Fibroblast of mammary gland (primary cell): ENCODE data around the gene RESP18.

Source experiments
- DNase-seq: peaks from one replicate; pipeline ENCODE4 v3.0.0-alpha.2; 2010; ENCODE audit warnings: low read depth
- H3K4me3 ChIP-seq: 2 replicates; pipeline ENCODE4 v1.5.1; 2011; ENCODE audit warnings: low read depth, mild to moderate bottlenecking, low read length, moderate library complexity; ENCODE audit not compliant: control insufficient read depth
- TF ChIP-seq, protein P1 (sequence below): conservative IDR thresholded peaks from 2 replicates; pipeline ENCODE4 v1.5.1; 2011; ENCODE audit warnings: low read depth, low read length, inconsistent platforms; ENCODE audit not compliant: control insufficient read depth, insufficient read depth

The RESP18 gene

GRCh38 chr2:219278655-219279150 lies 53.8 kb downstream of the RESP18 start:
- DNase-seq, result no peak
- TF ChIP-seq, protein P1, sequence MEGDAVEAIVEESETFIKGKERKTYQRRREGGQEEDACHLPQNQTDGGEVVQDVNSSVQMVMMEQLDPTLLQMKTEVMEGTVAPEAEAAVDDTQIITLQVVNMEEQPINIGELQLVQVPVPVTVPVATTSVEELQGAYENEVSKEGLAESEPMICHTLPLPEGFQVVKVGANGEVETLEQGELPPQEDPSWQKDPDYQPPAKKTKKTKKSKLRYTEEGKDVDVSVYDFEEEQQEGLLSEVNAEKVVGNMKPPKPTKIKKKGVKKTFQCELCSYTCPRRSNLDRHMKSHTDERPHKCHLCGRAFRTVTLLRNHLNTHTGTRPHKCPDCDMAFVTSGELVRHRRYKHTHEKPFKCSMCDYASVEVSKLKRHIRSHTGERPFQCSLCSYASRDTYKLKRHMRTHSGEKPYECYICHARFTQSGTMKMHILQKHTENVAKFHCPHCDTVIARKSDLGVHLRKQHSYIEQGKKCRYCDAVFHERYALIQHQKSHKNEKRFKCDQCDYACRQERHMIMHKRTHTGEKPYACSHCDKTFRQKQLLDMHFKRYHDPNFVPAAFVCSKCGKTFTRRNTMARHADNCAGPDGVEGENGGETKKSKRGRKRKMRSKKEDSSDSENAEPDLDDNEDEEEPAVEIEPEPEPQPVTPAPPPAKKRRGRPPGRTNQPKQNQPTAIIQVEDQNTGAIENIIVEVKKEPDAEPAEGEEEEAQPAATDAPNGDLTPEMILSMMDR, result no peak
- no peak overlapping the region for H3K4me3 ChIP-seq

DNA sequence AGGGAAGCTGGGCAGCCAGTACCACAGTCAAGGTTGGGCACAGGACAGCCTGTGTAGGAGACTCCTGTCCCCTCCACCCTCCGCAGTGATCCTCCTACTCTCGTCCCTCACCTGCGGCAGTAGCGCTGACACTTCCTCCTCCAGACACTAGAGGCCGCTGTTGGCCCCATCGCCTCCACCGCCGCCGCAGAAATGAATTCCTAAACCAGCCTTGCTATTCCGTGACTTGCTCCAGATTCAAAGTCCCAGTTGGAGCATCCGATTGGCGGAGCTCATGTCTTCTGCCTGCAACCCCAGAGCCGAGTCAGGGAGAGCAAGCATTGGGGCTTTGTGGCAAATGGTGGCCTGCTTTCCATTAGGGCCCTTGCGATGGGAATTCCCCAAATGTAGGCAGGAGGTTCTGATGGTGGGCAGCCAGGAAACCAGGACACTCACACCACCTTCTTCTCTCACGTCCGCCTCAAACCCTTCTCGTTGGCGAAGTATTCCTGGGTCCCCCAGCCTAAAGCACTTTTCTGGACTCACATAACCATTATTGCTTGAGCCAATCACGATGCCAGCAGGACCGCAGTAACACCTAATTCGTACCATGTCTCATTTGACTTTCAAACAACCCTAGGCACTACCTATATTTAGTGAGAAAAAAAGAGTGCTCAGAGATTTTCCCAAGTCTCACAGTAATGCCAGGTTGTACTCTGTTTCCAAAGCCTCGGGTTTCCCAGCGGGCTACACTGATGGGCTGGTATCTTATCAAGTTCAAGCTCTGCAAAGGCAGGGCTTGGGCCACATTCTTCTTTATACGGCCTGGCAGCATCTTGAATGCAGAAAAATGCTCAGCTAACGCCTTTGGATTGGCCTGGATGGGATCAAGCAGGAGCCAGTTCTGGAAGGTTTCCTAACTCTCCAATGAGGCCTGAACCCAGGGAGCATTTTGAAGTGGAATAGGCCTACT lies 54.6 kb downstream of the RESP18 start:
- TF ChIP-seq, protein P1, result peak; percentile 94
- DNase-seq, result peak; percentile 80
- H3K4me3 ChIP-seq, result no peak overlapping the region
